HEK293T (cell line): ENCODE measurements around the gene ZPBP2.

Experiments used
- ARNT ChIP-seq: fragments of 450-650 bp; IDR thresholded peaks from 2 replicates; pipeline ENCODE4 v1.6.1; 2017; ENCODE audit warnings: mild to moderate bottlenecking
- BHLHE40 ChIP-seq: fragments of 450-650 bp; IDR thresholded peaks from 2 replicates; pipeline ENCODE4 v1.6.1; 2016; ENCODE audit warnings: mild to moderate bottlenecking, moderate library complexity, borderline replicate concordance
- ELF4 ChIP-seq: fragments of 450-650 bp; IDR thresholded peaks from 2 replicates; pipeline ENCODE4 v1.6.1; 2017; ENCODE audit warnings: antibody characterized with exemption
- FOXA1 ChIP-seq: fragments of 450-650 bp; IDR thresholded peaks from 2 replicates; pipeline ENCODE4 v1.6.1; 2016; ENCODE audit warnings: mild to moderate bottlenecking
- FOXK2 ChIP-seq: fragments of 450-650 bp; IDR thresholded peaks from 2 replicates; pipeline ENCODE4 v1.6.1; 2016; ENCODE audit warnings: mild to moderate bottlenecking
- FOXM1 ChIP-seq: fragments of 450-650 bp; IDR thresholded peaks from 2 replicates; pipeline ENCODE4 v1.6.1; 2017; ENCODE audit warnings: mild to moderate bottlenecking, borderline replicate concordance
- HDGF ChIP-seq: fragments of 450-650 bp; IDR thresholded peaks from 2 replicates; pipeline ENCODE4 v1.6.1; 2017; ENCODE audit warnings: antibody characterized with exemption, borderline replicate concordance
- NFRKB ChIP-seq: fragments of 450-650 bp; IDR thresholded peaks from 2 replicates; pipeline ENCODE4 v1.6.1; 2016; ENCODE audit warnings: mild to moderate bottlenecking, moderate library complexity
- PKNOX1 ChIP-seq: fragments of 450-650 bp; IDR thresholded peaks from 2 replicates; pipeline ENCODE4 v1.6.1; 2016
- SP1 ChIP-seq: fragments of 450-650 bp; IDR thresholded peaks from 2 replicates; pipeline ENCODE4 v1.6.1; 2017
- SUZ12 ChIP-seq: fragments of 450-650 bp; IDR thresholded peaks from 2 replicates; pipeline ENCODE4 v1.6.1; 2016; ENCODE audit warnings: mild to moderate bottlenecking
- ZNF384 ChIP-seq: fragments of 450-650 bp; IDR thresholded peaks from 2 replicates; pipeline ENCODE4 v1.6.1; 2016

- TF ChIP-seq SP1 = no peak
- no peak for TF ChIP-seq ELF4
- no peak for TF ChIP-seq FOXK2
- TF ChIP-seq FOXM1 = no peak
- TF ChIP-seq SUZ12 = no peak
- no peak for TF ChIP-seq ZNF384
- TF ChIP-seq NFRKB = no peak
- TF ChIP-seq PKNOX1 = no peak
- TF ChIP-seq BHLHE40 = no peak
- TF ChIP-seq ARNT = no peak
- no peak for TF ChIP-seq FOXA1
- TF ChIP-seq HDGF = no peak
These were observed 52.5 kb downstream of the ZPBP2 start for GRCh38 chr17:39920218-39921210.
